Measurements from ENCODE around the gene E2F4.
A peak's percentile ranks its signal among the peaks of the same experiment; 100 is the strongest.

Gene E2F4

DNA sequence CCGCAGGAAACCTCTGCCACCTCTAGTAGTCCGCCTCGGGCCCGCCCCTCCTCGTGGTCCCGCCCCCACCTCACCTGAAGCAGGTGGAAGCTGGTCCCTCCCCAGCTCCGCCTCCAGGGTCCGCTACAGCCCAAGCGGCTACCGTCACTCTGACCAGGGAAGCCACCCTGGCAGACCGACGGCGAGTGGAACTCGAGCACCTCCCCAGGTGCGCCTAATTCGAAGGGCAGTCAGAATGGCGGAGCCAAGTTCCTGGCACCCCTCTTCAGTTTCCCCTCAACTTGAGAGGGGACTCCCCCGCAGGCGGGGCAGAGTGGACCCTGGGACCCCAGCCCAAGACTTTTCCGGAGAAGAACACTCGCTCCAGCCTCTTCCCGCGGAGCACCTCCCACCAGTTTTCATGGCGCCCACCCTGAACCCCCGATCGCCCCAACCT lies 54.8 kb downstream of the E2F4 start:
- Histone ChIP-seq H3K27ac (peak overlapping the region; percentile 79), H3K27me3 (ENCODE audit: control insufficient read depth, insufficient read depth, low read length) (no peaks in the 10 kb centered on the region)

DNA sequence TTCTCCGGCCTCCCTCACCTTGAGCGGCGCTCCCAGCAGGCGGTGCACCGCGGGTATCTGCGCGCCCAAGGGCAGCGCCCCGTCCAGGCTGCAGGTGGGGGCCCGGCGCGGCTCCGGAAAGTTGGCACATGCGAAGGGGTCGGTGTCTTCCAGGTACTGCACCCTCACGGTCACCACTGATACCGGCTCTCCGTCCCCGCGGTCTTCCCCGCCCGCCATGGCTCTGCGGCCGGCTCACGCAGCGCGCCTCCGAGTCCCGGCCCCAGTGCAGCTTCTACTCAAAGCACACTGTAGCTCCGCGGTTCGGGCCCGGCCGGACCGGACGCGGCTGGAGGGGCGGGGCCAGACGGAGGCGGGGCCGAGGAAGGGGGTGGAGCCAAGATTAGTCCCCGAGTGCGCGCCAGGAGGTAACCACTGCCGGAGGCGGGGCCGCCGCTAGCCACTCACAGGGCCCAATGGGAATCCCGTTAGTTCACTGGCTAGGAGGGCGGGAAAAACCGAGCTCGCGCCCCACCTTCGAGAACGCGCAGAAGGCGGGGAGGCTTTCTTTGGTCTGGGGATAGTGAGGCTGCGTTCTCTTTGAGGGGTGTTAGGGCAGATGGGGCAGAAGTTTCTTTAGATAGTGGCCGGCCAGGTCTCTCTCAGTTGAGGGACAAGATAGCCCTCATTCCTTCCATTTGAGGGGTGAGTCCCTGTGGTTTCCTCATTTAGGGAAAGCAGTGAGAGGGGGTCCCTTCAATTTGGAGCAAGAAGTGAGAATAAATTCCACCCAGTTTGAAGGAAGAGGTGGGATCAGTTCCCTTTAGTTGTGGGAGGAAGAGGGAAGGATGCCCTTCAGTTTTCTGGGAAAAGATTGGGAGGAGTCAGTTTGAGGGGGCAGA lies 55.5 kb downstream of the E2F4 start, which contains the start of gene FHOD1:
Gene FHOD1 (minus strand): TSS at position 290 of the 881 bp plus-strand sequence. CDS start 71 bp downstream, at position 219.
- peak within 1 kb of the TSS; percentile 67 for H3K4me3 ChIP-seq (ENCODE audit: low read depth, low read length)
- peak within 1 kb of the TSS; percentile 89 for H3K4me2 ChIP-seq (ENCODE audit: low read length)
- TF ChIP-seq, protein P1, sequence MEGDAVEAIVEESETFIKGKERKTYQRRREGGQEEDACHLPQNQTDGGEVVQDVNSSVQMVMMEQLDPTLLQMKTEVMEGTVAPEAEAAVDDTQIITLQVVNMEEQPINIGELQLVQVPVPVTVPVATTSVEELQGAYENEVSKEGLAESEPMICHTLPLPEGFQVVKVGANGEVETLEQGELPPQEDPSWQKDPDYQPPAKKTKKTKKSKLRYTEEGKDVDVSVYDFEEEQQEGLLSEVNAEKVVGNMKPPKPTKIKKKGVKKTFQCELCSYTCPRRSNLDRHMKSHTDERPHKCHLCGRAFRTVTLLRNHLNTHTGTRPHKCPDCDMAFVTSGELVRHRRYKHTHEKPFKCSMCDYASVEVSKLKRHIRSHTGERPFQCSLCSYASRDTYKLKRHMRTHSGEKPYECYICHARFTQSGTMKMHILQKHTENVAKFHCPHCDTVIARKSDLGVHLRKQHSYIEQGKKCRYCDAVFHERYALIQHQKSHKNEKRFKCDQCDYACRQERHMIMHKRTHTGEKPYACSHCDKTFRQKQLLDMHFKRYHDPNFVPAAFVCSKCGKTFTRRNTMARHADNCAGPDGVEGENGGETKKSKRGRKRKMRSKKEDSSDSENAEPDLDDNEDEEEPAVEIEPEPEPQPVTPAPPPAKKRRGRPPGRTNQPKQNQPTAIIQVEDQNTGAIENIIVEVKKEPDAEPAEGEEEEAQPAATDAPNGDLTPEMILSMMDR (IDR thresholded peaks at IDR 0.05), result no peak
- no peaks in the 10 kb centered on the region for H3K79me2 ChIP-seq
- H3K9ac ChIP-seq, result peak within 1 kb of the TSS; percentile 4
- H3K36me3 ChIP-seq (ENCODE audit: control insufficient read depth, insufficient read depth, low read length), result no peaks in the 10 kb centered on the region
- H2AFZ ChIP-seq, result peak within 1 kb of the TSS; percentile 77
- H3K9me3 ChIP-seq (ENCODE audit: control insufficient read depth, low read length), result no peaks in the 10 kb centered on the region
- peak within 1 kb of the TSS; percentile 79 for H3K27ac ChIP-seq
- H3K4me1 ChIP-seq, result peaks cover 8% of the 10 kb centered on the region
- no peaks in the 10 kb centered on the region for H3K27me3 ChIP-seq (ENCODE audit: control insufficient read depth, insufficient read depth, low read length)

More for the DNA sequence above, 54.8 kb downstream of the E2F4 start:
- TF ChIP-seq, protein P1 (IDR thresholded peaks at IDR 0.05), result peak; percentile 32
- Histone ChIP-seq H2AFZ (peak overlapping the region; percentile 77), H3K9me3 (ENCODE audit: control insufficient read depth, low read length) (no peaks in the 10 kb centered on the region), H3K9ac (peak overlapping the region; percentile 4), H3K79me2 (peaks cover under 1% of the 10 kb centered on the region), H3K36me3 (ENCODE audit: control insufficient read depth, insufficient read depth, low read length) (no peaks in the 10 kb centered on the region), H3K4me3 (ENCODE audit: low read depth, low read length) (peak overlapping the region; percentile 67), H3K4me2 (ENCODE audit: low read length) (peak overlapping the region; percentile 89), H3K4me1 (peaks cover 8% of the 10 kb centered on the region)

DNA sequence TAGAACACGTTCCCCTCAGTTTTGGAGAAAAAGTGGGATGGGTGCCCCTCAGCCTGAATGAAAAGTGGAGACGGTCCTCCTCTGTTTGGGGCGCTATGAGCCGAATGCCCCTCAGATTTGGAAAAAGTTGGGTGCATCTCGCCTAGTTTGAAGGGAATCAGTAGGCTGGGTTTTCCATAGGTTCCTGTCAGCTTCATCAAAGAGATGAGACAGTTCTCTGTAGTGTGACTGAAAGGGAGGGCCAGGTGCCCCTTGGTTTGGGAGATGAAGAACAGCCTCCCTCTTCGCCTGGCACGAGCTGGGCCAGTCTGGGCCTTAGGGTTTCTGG lies 56.1 kb downstream of the E2F4 start:
- TF ChIP-seq, protein P1 (IDR thresholded peaks at IDR 0.05), result no peak
- Histone ChIP-seq H3K4me2 (ENCODE audit: low read length) (peak overlapping the region; percentile 89), H3K9me3 (ENCODE audit: control insufficient read depth, low read length) (no peaks in the 10 kb centered on the region), H3K27me3 (ENCODE audit: control insufficient read depth, insufficient read depth, low read length) (no peaks in the 10 kb centered on the region), H3K36me3 (ENCODE audit: control insufficient read depth, insufficient read depth, low read length) (no peaks in the 10 kb centered on the region), H2AFZ (peak overlapping the region; percentile 77), H3K27ac (no peak overlapping the region), H3K79me2 (no peaks in the 10 kb centered on the region), H3K4me3 (ENCODE audit: low read depth, low read length) (peak overlapping the region; percentile 67), H3K4me1 (peaks cover 8% of the 10 kb centered on the region), H3K9ac (no peak overlapping the region)
